Measurements from ENCODE around the gene ARL16.

- no peak for TF ChIP-seq CTCF (IDR thresholded peaks at IDR 0.05)
- no peak for TF ChIP-seq POLR2A (IDR thresholded peaks at IDR 0.05)
Measured at GRCh38 chr17:81717049-81717765, 33.6 kb upstream of the ARL16 start.
